Left lung (tissue), 10 donors: ENCODE results near the gene CNMD. TPM values are rescaled to one million over a fixed set of nuclear protein-coding genes. Genes with fewer than 3 reads are reported as not detected.

Experiments used
- ATAC-seq: fragments of 200-7000 bp; cut with Tn5 transposase; one replicate; pipeline ENCODE4 v1.9.1; 2020; ENCODE audit warnings: moderate library complexity
- DNase-seq, 4 donors: peaks; one replicate each; pipeline ENCODE4 v3.0.0-alpha.2; 2013 to 2020
- H3K27ac ChIP-seq, 2 donors: fragments of 200-600 bp; sonication (generic) in 1 of 2; one replicate each; pipeline versions ENCODE4 v1.5.0 to v1.8.0; 2020 to 2021
- H3K27me3 ChIP-seq, 2 donors: fragments of 200-600 bp; sonication (generic) in 1 of 2; one replicate each; pipeline versions ENCODE4 v1.5.0 to v1.8.0; 2020 to 2021
- H3K36me3 ChIP-seq, 2 donors: fragments of 200-600 bp; sonication (generic) in 1 of 2; one replicate each; pipeline versions ENCODE4 v1.5.0 to v1.8.0; 2020 to 2021
- H3K4me1 ChIP-seq, 2 donors: fragments of 200-600 bp; one replicate each; pipeline ENCODE4 v1.8.0; 2021
- H3K4me3 ChIP-seq, 2 donors: fragments of 200-600 bp; sonication (generic) in 1 of 2; one replicate each; pipeline versions ENCODE4 v1.5.0 to v1.8.0; 2020 to 2021; ENCODE audit warnings: mild to moderate bottlenecking in 1 of 2
- H3K9me3 ChIP-seq, 2 donors: fragments of 200-600 bp; sonication (generic) in 1 of 2; one replicate each; pipeline versions ENCODE4 v1.5.0 to v1.8.0; 2020 to 2021
- CTCF ChIP-seq, 2 donors: fragments of 200-600 bp; sonication (generic) in 1 of 2; IDR thresholded peaks; one replicate each; pipeline versions ENCODE4 v1.5.0 to v1.8.0; 2021; ENCODE audit warnings: antibody characterized with exemption in 2 of 2
- intact Hi-C, 2 donors: fragments of 100-400 bp; cut with DNase I; formaldehyde crosslinking; loops; one replicate each; pipeline versions ENCODE4 v1.11.2 to v1.14.2; 2022
- polyA plus RNA-seq, 6 donors: library from polyadenylated mRNA; unstranded; fragments of 120-200 nt; gene quantifications; one replicate each; pipeline ENCODE4 v1.2.1, GENCODE V29; 2013; ENCODE audit not compliant: insufficient read length in 6 of 6
- total RNA-seq, 2 donors: library from RNA; stranded (reverse); fragmentation: NEBNext Ultra II Directional; extraction: Animal tissue kit (Norgen Biotek cat#: 25700); gene quantifications; one replicate each; pipeline ENCODE4 v1.2.1, GENCODE V29; 2021
- donor health status: DM: no; HTN: yes; CAD: no.
- donor health status: DM: no; HTN: no; CAD: no.

Gene CNMD
- total and polyA plus RNA-seq, 8 donors: 5.1 to 9.6 (median 7.2) TPM; not detected in 2

- Histone ChIP-seq H3K9me3 (no peaks in the 10 kb centered on the region), H3K27ac (no peak overlapping the region), H3K4me3 (no peak overlapping the region), H3K36me3 (no peaks in the 10 kb centered on the region), H3K4me1 (no peaks in the 10 kb centered on the region), H3K27me3 (peaks cover 0 to 5% of the 10 kb centered on the region in 2 donors)
- intact Hi-C loops: no loop called here
- no peak for ATAC-seq
- no peak for TF ChIP-seq CTCF (IDR thresholded peaks at IDR 0.05)
- DNase-seq: no peak
Measured at GRCh38 chr13:52785739-52786138, 46.1 kb upstream of the CNMD start.

- Histone ChIP-seq H3K36me3 (no peaks in the 10 kb centered on the region), H3K27ac (no peak overlapping the region), H3K27me3 (peaks cover 0 to 5% of the 10 kb centered on the region in 2 donors), H3K4me1 (no peaks in the 10 kb centered on the region), H3K9me3 (no peaks in the 10 kb centered on the region), H3K4me3 (no peak overlapping the region)
- intact Hi-C loops: no loop called here
- ATAC-seq (no peak), DNase-seq (no peak)
- no peak for TF ChIP-seq CTCF (IDR thresholded peaks at IDR 0.05)
Measured at GRCh38 chr13:52784591-52785340, 45.1 kb upstream of the CNMD start.

GRCh38 chr13:52783943-52784342 lies 44.3 kb upstream of the CNMD start:
- Histone ChIP-seq H3K27ac (no peak overlapping the region), H3K36me3 (no peaks in the 10 kb centered on the region), H3K4me3 (no peak overlapping the region), H3K4me1 (no peaks in the 10 kb centered on the region), H3K27me3 (peaks cover 0 to 5% of the 10 kb centered on the region in 2 donors), H3K9me3 (no peaks in the 10 kb centered on the region)
- DNase-seq: no peak
- intact Hi-C loops: no loop called here
- no peak for TF ChIP-seq CTCF (IDR thresholded peaks at IDR 0.05)
- ATAC-seq: no peak

- ATAC-seq: no peak
- intact Hi-C loops: no loop called here
- no peak for DNase-seq
Measured at GRCh38 chr13:52782471-52783448, 43.1 kb upstream of the CNMD start.

More at GRCh38 chr13:52782471-52783448, 43.1 kb upstream of the CNMD start:
- Histone ChIP-seq H3K9me3 (no peaks in the 10 kb centered on the region), H3K36me3 (no peaks in the 10 kb centered on the region), H3K27ac (no peak overlapping the region), H3K27me3 (peaks cover 0 to 13% of the 10 kb centered on the region in 2 donors), H3K4me1 (no peaks in the 10 kb centered on the region), H3K4me3 (no peak overlapping the region)
- TF ChIP-seq CTCF (IDR thresholded peaks at IDR 0.05): no peak
